Astrocyte (in vitro differentiated cells and primary cell): ENCODE measurements around the gene ZNF586.

Experiments used
- CTCF ChIP-seq: IDR thresholded peaks from 2 replicates; pipeline ENCODE4 v1.5.1; 2011; ENCODE audit warnings: low read depth, mild to moderate bottlenecking, inconsistent platforms, low read length, moderate library complexity; ENCODE audit not compliant: insufficient read depth
- EZH2 ChIP-seq: IDR thresholded peaks from 2 replicates; pipeline ENCODE4 v1.6.1; 2012; ENCODE audit warnings: mild to moderate bottlenecking, low read length, inconsistent platforms; ENCODE audit not compliant: insufficient read depth

GRCh38 chr19:57820599-57820998 lies 51.1 kb downstream of the ZNF586 start:
- no peak for TF ChIP-seq CTCF
- no peak for TF ChIP-seq EZH2
